Stimulated activated CD4-positive, alpha-beta T cell treated with anti-CD3 and anti-CD28 coated beads, Interleukin-15, amount 100 ng/mL, for 1 hour (primary cell): ENCODE data around the gene AGPAT3.

Experiments used
- DNase-seq, 2 donors: peaks; one replicate each; pipeline ENCODE4 v3.0.0-alpha.2; 2020; ENCODE audit warnings: low read depth in 1 of 2, low spot score in 1 of 2

AGPAT3 gene

GRCh38 chr21:43905726-43906455 lies 40.9 kb downstream of the AGPAT3 start:
- DNase-seq = no peak

- DNase-seq = no peak
Observed at GRCh38 chr21:43906585-43907370, 41.8 kb downstream of the AGPAT3 start.

- no peak for DNase-seq
Observed at GRCh38 chr21:43907751-43908150, 42.7 kb downstream of the AGPAT3 start.

- DNase-seq = no peak
Observed at GRCh38 chr21:43908167-43908566, 43.1 kb downstream of the AGPAT3 start.

GRCh38 chr21:43909741-43910400 lies 44.8 kb downstream of the AGPAT3 start:
- DNase-seq = no peak

- no peak for DNase-seq
Observed at GRCh38 chr21:43910460-43910859, 45.4 kb downstream of the AGPAT3 start.

GRCh38 chr21:43911015-43911934 lies 46.3 kb downstream of the AGPAT3 start:
- DNase-seq = no peak

- no peak for DNase-seq
Observed at GRCh38 chr21:43911935-43912487, 47.0 kb downstream of the AGPAT3 start.

- no peak for DNase-seq
Observed at GRCh38 chr21:43912500-43912899, 47.5 kb downstream of the AGPAT3 start.

GRCh38 chr21:43912910-43913309 lies 47.9 kb downstream of the AGPAT3 start:
- no peak for DNase-seq

- DNase-seq = no peak
Observed at GRCh38 chr21:43913928-43914327, 48.9 kb downstream of the AGPAT3 start.

GRCh38 chr21:43916076-43916475 lies 51.1 kb downstream of the AGPAT3 start:
- no peak for DNase-seq

GRCh38 chr21:43916691-43917514 lies 51.9 kb downstream of the AGPAT3 start:
- DNase-seq = peak; percentile 33 to 45

GRCh38 chr21:43917515-43918384 lies 52.7 kb downstream of the AGPAT3 start:
- no peak for DNase-seq

- DNase-seq = no peak
Observed at GRCh38 chr21:43918385-43918947, 53.4 kb downstream of the AGPAT3 start.

GRCh38 chr21:43919283-43919682 lies 54.3 kb downstream of the AGPAT3 start:
- no peak for DNase-seq

- DNase-seq = no peak
Observed at GRCh38 chr21:43919871-43920801, 55.1 kb downstream of the AGPAT3 start.
